ENCODE measurements around the gene GADD45GIP1.
"Not testable (repeated sequence)": the region's sequence is repeated elsewhere in the genome, so short reads cannot be mapped to it uniquely, and the experiment has no call there.

The GADD45GIP1 gene

GRCh38 chr19:12990431-12990830, 33.4 kb upstream of the GADD45GIP1 start:
- DNase-seq (ENCODE audit: low read depth in 3 of 3) = no peak

GRCh38 chr19:12987781-12988180, 30.8 kb upstream of the GADD45GIP1 start:
- DNase-seq (ENCODE audit: low read depth in 3 of 3) = no peak

- DNase-seq (ENCODE audit: low read depth in 3 of 3) = no peak
Measured at GRCh38 chr19:12987190-12987589, 30.2 kb upstream of the GADD45GIP1 start.

- no peak for DNase-seq (ENCODE audit: low read depth in 3 of 3)
Measured at GRCh38 chr19:12986726-12987125, 29.7 kb upstream of the GADD45GIP1 start.

- no peak for DNase-seq (ENCODE audit: low read depth in 3 of 3)
Measured at GRCh38 chr19:12985049-12985776, 28.2 kb upstream of the GADD45GIP1 start.

GRCh38 chr19:12984683-12985048, 27.6 kb upstream of the GADD45GIP1 start:
- DNase-seq (ENCODE audit: low read depth in 3 of 3) = no peak

- DNase-seq (ENCODE audit: low read depth in 3 of 3) = no peak
Measured at GRCh38 chr19:12984143-12984627, 27.2 kb upstream of the GADD45GIP1 start.

- peak; percentile 68 to 79 (median 73) for DNase-seq (ENCODE audit: low read depth in 3 of 3)
Measured at GRCh38 chr19:12983542-12984142, 26.6 kb upstream of the GADD45GIP1 start.

- DNase-seq (ENCODE audit: low read depth in 3 of 3) = no peak
Measured at GRCh38 chr19:12983091-12983490, 26.1 kb upstream of the GADD45GIP1 start.

- DNase-seq (ENCODE audit: low read depth in 3 of 3) = no peak
Measured at GRCh38 chr19:12982648-12983047, 25.6 kb upstream of the GADD45GIP1 start.

- no peak for DNase-seq (ENCODE audit: low read depth in 3 of 3)
Measured at GRCh38 chr19:12979974-12980373, 23.0 kb upstream of the GADD45GIP1 start.

- not testable (repeated sequence) for DNase-seq (ENCODE audit: low read depth in 3 of 3)
Measured at GRCh38 chr19:12976109-12976508, 19.1 kb upstream of the GADD45GIP1 start.

GRCh38 chr19:12975221-12975741, 18.3 kb upstream of the GADD45GIP1 start:
- no peak for DNase-seq (ENCODE audit: low read depth in 3 of 3)

- DNase-seq (ENCODE audit: low read depth in 3 of 3) = no peak
Measured at GRCh38 chr19:12974301-12975220, 17.5 kb upstream of the GADD45GIP1 start.

- DNase-seq (ENCODE audit: low read depth in 3 of 3) = no peak
Measured at GRCh38 chr19:12973236-12973635, 16.2 kb upstream of the GADD45GIP1 start.

GRCh38 chr19:12970070-12970820, 13.2 kb upstream of the GADD45GIP1 start:
- DNase-seq (ENCODE audit: low read depth in 3 of 3) = no peak

GRCh38 chr19:12969292-12969988, 12.4 kb upstream of the GADD45GIP1 start, which contains the start of gene DAND5:
TSS of gene DAND5 (plus strand) at chr19:12969576. CDS start at chr19:12969661, 85 bp downstream.
- DNase-seq (ENCODE audit: low read depth in 3 of 3) = no peak

- no peak for DNase-seq (ENCODE audit: low read depth in 3 of 3)
Measured at GRCh38 chr19:12967907-12968306, 10.9 kb upstream of the GADD45GIP1 start.

GRCh38 chr19:12965812-12966135, 8.8 kb upstream of the GADD45GIP1 start:
- DNase-seq (ENCODE audit: low read depth in 3 of 3) = no peak

GRCh38 chr19:12965017-12965811, 8.2 kb upstream of the GADD45GIP1 start:
- DNase-seq (ENCODE audit: low read depth in 3 of 3) = peak; percentile 65 to 86 (median 69)
